HCT116 (cell line): ENCODE measurements around the gene XK. TPM values are rescaled to one million over a fixed set of nuclear protein-coding genes. Genes with fewer than 3 reads are reported as not detected.

Source experiments
- ATAC-seq: fragments of 200-7000 bp; cut with Tn5 transposase; 2 replicates; pipeline ENCODE4 v1.9.1; 2020; ENCODE audit warnings: mild to moderate bottlenecking, moderate library complexity
- BruUV-seq: library from RNA; stranded (reverse); fragments of 400-500 nt; replicated peaks from 2 replicates; lab custom pipeline; 2021; lab: Mats Ljungman, UMichigan
- CTCF ChIA-PET: fragments of 300-600 bp; sonication (Branson Sonifier 250); formaldehyde crosslinking; loops from one replicate; lab custom pipeline; 2021; ENCODE audit warnings: antibody characterized with exemption; lab: Charles Lee
- POLR2A ChIA-PET: fragments of 300-600, 350-600 bp; sonication (Branson Sonifier 250); formaldehyde crosslinking; loops from one replicate; lab custom pipeline; 2021; ENCODE audit warnings: antibody characterized with exemption; lab: Charles Lee
- RAD21 ChIA-PET, 2 experiments: fragments of 300-600 bp; sonication (Branson Sonifier 250); formaldehyde crosslinking; loops; one replicate each; lab custom pipeline; 2023; ENCODE audit warnings: low total read pairs in 2 of 2; ENCODE audit not compliant: uncharacterized antibody in 2 of 2, unreplicated experiment in 2 of 2, low non-redundant PET in 1 of 2; lab: Charles Lee
- DNase-seq: peaks from one replicate; pipeline ENCODE4 v3.0.0-alpha.2; 2010; ENCODE audit warnings: low read depth, low spot score
- H2AFZ ChIP-seq: fragments of 200-600 bp; shearing (Covaris generic), sonication (generic); 2 replicates; pipeline ENCODE4 v1.6.1; 2017; ENCODE audit warnings: low read depth, mixed run types, mixed read lengths, antibody characterized with exemption, low read length; ENCODE audit not compliant: poor library complexity, severe bottlenecking
- H3K27ac ChIP-seq: 2 replicates; pipeline ENCODE4 v1.5.1; 2012; ENCODE audit warnings: low read depth, low read length
- H3K27me3 ChIP-seq: fragments of 200-600 bp; sonication (generic); 2 replicates; pipeline ENCODE4 v1.6.1; 2016; ENCODE audit warnings: mixed run types, low read length, mixed read lengths; ENCODE audit not compliant: insufficient read depth
- H3K36me3 ChIP-seq, 2 experiments: fragments of 200-500 bp in 1 of 2; fragments of 200-600 bp in 1 of 2; sonication (Bioruptor generic) in 1 of 2; sonication (generic) in 1 of 2; 2 replicates each; pipeline versions ENCODE4 v1.5.1 to v1.6.1; 2014 to 2016; ENCODE audit warnings: low read length in 2 of 2, inconsistent platforms in 1 of 2, mixed read lengths in 1 of 2, mixed run types in 1 of 2; ENCODE audit not compliant: insufficient read depth in 2 of 2, control insufficient read depth in 1 of 2
- H3K4me1 ChIP-seq, 2 experiments: fragments of 200-600 bp in 1 of 2; sonication (generic) in 1 of 2; 2 replicates each; pipeline versions ENCODE4 v1.5.1 to v1.6.1; 2012 to 2017; ENCODE audit warnings: low read length in 2 of 2, inconsistent platforms in 1 of 2, mild to moderate bottlenecking in 1 of 2, mixed read lengths in 1 of 2, mixed run types in 1 of 2, moderate library complexity in 1 of 2; ENCODE audit not compliant: insufficient read depth in 2 of 2, control insufficient read depth in 1 of 2
- H3K4me2 ChIP-seq: fragments of 200-600 bp; sonication (generic); 2 replicates; pipeline ENCODE4 v1.6.1; 2017; ENCODE audit warnings: mixed run types, low read length, mixed read lengths
- H3K4me3 ChIP-seq, 2 experiments: fragments of 200-600 bp in 1 of 2; sonication (generic) in 1 of 2; replicated peaks in 1 of 2; 2 replicates each; pipeline ENCODE4 v1.5.1; 2011 to 2016; ENCODE audit warnings: low read length in 2 of 2, control low read depth in 1 of 2, low read depth in 1 of 2, mild to moderate bottlenecking in 1 of 2, mixed read lengths in 1 of 2, mixed run types in 1 of 2
- H3K79me2 ChIP-seq: fragments of 200-600 bp; sonication (generic); 2 replicates; pipeline ENCODE4 v1.6.1; 2017; ENCODE audit warnings: mild to moderate bottlenecking, mixed run types, low read length, moderate library complexity, mixed read lengths; ENCODE audit not compliant: insufficient read depth
- H3K9ac ChIP-seq: fragments of 200-600 bp; sonication (generic); 2 replicates; pipeline ENCODE4 v1.6.1; 2016; ENCODE audit warnings: low read length, mixed read lengths
- H3K9me2 ChIP-seq: fragments of 200-600 bp; sonication (generic), shearing (Covaris generic); 2 replicates; pipeline ENCODE4 v1.6.1; 2017; ENCODE audit warnings: mixed run types, mild to moderate bottlenecking, moderate library complexity; ENCODE audit not compliant: insufficient read depth
- H3K9me3 ChIP-seq, 2 experiments: fragments of 200-500 bp in 1 of 2; fragments of 200-600 bp in 1 of 2; sonication (Bioruptor generic) in 1 of 2; sonication (generic) in 1 of 2; 2 replicates each; pipeline ENCODE4 v1.6.1; 2014 to 2017; ENCODE audit warnings: low read length in 2 of 2, mixed read lengths in 2 of 2, inconsistent platforms in 1 of 2, low read depth in 1 of 2, mild to moderate bottlenecking in 1 of 2, mixed run types in 1 of 2, moderate library complexity in 1 of 2; ENCODE audit not compliant: control insufficient read depth in 1 of 2, insufficient read depth in 1 of 2
- H4K20me1 ChIP-seq: fragments of 200-600 bp; sonication (generic), shearing (Covaris generic); 2 replicates; pipeline ENCODE4 v1.6.1; 2017; ENCODE audit warnings: mixed run types, mild to moderate bottlenecking, moderate library complexity; ENCODE audit not compliant: insufficient read depth
- CEBPB ChIP-seq: IDR thresholded peaks from 2 replicates; pipeline ENCODE4 v1.6.1; 2012; ENCODE audit warnings: low read depth
- EGR1 ChIP-seq: IDR thresholded peaks from 2 replicates; pipeline ENCODE4 v1.6.1; 2012; ENCODE audit warnings: low read depth
- ELF1 ChIP-seq: IDR thresholded peaks from 2 replicates; pipeline ENCODE4 v1.6.1; 2012; ENCODE audit warnings: low read depth, borderline replicate concordance
- POLR2A ChIP-seq: IDR thresholded peaks from 2 replicates; pipeline ENCODE4 v1.7.0; 2011; ENCODE audit warnings: borderline replicate concordance; ENCODE audit not compliant: insufficient read depth, insufficient read length; ENCODE audit errors: extremely low read depth
- POLR2AphosphoS5 ChIP-seq: IDR thresholded peaks from 2 replicates; pipeline ENCODE4 v1.6.1; 2011; ENCODE audit warnings: mild to moderate bottlenecking, low read depth, low read length, moderate library complexity
- RAD21 ChIP-seq: IDR thresholded peaks from 2 replicates; pipeline ENCODE4 v1.6.1; 2012; ENCODE audit warnings: low read depth, mild to moderate bottlenecking
- SRF ChIP-seq: IDR thresholded peaks from 2 replicates; pipeline ENCODE4 v1.6.1; 2012; ENCODE audit warnings: low read depth
- TCF7L2 ChIP-seq: IDR thresholded peaks from 2 replicates; pipeline ENCODE4 v1.7.0; 2011; ENCODE audit warnings: borderline replicate concordance, inconsistent platforms; ENCODE audit not compliant: insufficient read depth, insufficient read length; ENCODE audit errors: extremely low read depth
- YY1 ChIP-seq: IDR thresholded peaks from 2 replicates; pipeline ENCODE4 v1.6.1; 2011; ENCODE audit warnings: low read length, low read depth, moderate library complexity, mild to moderate bottlenecking; ENCODE audit not compliant: insufficient replicate concordance; ENCODE audit errors: extremely low read depth
- ZFX ChIP-seq: fragments of 450-650 bp; IDR thresholded peaks from 2 replicates; pipeline ENCODE4 v1.6.1; 2017
- intact Hi-C: fragments of 100-400 bp; cut with micrococcal nuclease; formaldehyde crosslinking; loops from 2 replicates; pipeline ENCODE4 v1.10.0; 2022
- total RNA-seq: library from RNA; stranded (reverse); gene quantifications from one replicate; pipeline ENCODE4 v1.2.1, GENCODE V29; 2021; ENCODE audit not compliant: unreplicated experiment
- TF ChIP-seq, protein P1 (sequence below): IDR thresholded peaks from 2 replicates; pipeline ENCODE4 v1.6.1; 2012
- TF ChIP-seq, protein P2 (sequence below), 3 experiments: fragments of 200-600 bp in 1 of 3; sonication (generic) in 1 of 3; IDR thresholded peaks in 2 of 3; conservative IDR thresholded peaks in 1 of 3; 2 replicates each; pipeline ENCODE4 v1.5.1; 2012 to 2017; ENCODE audit warnings: low read depth in 2 of 3, low read length in 2 of 3, antibody characterized with exemption in 1 of 3, borderline replicate concordance in 1 of 3, control low read depth in 1 of 3, mild to moderate bottlenecking in 1 of 3, mixed read lengths in 1 of 3, mixed run types in 1 of 3, moderate library complexity in 1 of 3; ENCODE audit not compliant: insufficient read depth in 1 of 3

Gene XK
- total RNA-seq, 1 experiment from 2014 or later, result 2.6 TPM

DNA sequence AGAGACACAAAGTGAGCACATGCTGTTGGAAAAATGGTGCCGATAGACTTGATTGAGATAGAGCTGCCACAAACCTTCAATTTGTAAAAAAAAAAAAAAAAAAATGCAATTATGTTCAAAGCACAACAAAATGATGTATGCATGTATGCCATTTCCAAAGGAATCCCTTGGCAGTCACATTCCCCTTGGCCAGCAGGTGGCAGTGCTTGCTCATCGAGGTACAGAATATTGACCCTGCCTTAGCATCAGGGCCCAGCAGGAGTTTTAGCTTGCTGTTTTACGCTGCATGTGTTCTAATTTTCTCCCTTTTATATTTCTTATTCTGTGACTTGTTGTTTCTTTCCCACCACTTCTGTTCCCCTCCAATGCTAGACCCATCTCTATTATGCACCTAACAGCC is 59.8 kb downstream of the XK start:
- BruUV-seq, result no TSS peak
- H3K79me2 ChIP-seq, result no peaks in the 10 kb centered on the region
- POLR2A ChIA-PET, result no interaction called here

DNA sequence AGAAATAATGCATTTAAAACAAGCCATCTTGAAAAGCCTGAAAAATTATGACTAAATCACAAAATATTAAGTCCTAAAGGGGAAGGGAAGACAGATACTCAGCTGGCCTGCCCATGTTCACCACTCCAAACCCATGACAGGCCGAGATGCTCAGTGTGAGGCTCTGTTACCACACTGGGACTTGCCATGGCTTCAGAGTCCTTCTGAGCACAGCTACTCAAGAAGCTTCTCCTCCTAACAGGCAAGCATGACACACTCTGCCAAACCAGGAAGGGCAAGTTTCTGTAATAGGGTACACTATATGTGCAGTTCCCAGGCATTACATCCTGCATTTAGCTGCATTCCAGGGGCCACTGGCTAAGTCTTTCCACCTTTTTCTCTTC is 60.2 kb downstream of the XK start:
- intact Hi-C loops, result loop anchor here (2.0 kb wide), 2 partner anchors 79 to 429 kb away; no protein-coding TSS in a partner anchor
- no peak overlapping the region for H3K4me2 ChIP-seq
- peaks cover 0 to 9% of the 10 kb centered on the region in 2 experiments; a peak in 1 of 4 replicates for H3K4me1 ChIP-seq
- H3K9ac ChIP-seq, result no peak overlapping the region
- ATAC-seq (no peak), DNase-seq (no peak)
- H3K27me3 ChIP-seq, result no peaks in the 10 kb centered on the region
- no peaks in the 10 kb centered on the region for H3K9me3 ChIP-seq
- H3K36me3 ChIP-seq, result no peaks in the 10 kb centered on the region
- RAD21 ChIA-PET, result no interaction called here
- POLR2A ChIA-PET, result no interaction called here
- H3K79me2 ChIP-seq, result no peaks in the 10 kb centered on the region
- TF ChIP-seq, protein P1, sequence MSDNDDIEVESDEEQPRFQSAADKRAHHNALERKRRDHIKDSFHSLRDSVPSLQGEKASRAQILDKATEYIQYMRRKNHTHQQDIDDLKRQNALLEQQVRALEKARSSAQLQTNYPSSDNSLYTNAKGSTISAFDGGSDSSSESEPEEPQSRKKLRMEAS, result no peak
- TF ChIP-seq SRF, result no peak
- no peak for TF ChIP-seq EGR1
- no peak for TF ChIP-seq ELF1
- no peak for TF ChIP-seq ZFX
- no peak for TF ChIP-seq POLR2A
- no peak for TF ChIP-seq CEBPB
- no peak for TF ChIP-seq TCF7L2
- no peak for TF ChIP-seq POLR2AphosphoS5
- TF ChIP-seq, all 23 proteins: peak for 0
- Histone ChIP-seq H3K4me3 (no peak overlapping the region), H3K27ac (no peak overlapping the region), H2AFZ (no peak overlapping the region), H4K20me1 (no peaks in the 10 kb centered on the region), H3K9me2 (no peaks in the 10 kb centered on the region)
- BruUV-seq, result no TSS peak
- CTCF ChIA-PET, result interaction anchor here (0.9 to 1.6 kb wide), 4 partner anchors 79 to 430 kb away, joined by 4 to 9 read pairs (median 6); no protein-coding TSS in a partner anchor

More for the DNA sequence above, 59.8 kb downstream of the XK start:
- H3K9ac ChIP-seq, result no peak overlapping the region
- DNase-seq (peak; percentile 18), ATAC-seq (peak; percentile 80)
- no peaks in the 10 kb centered on the region for H3K9me2 ChIP-seq
- CTCF ChIA-PET, result interaction anchor here (0.9 to 1.6 kb wide), 4 partner anchors 80 to 430 kb away, joined by 4 to 9 read pairs (median 6); no protein-coding TSS in a partner anchor
- H3K4me1 ChIP-seq, result peaks cover 0 to 9% of the 10 kb centered on the region in 2 experiments; a peak in 1 of 4 replicates
- H3K27ac ChIP-seq, result no peak overlapping the region
- no peaks in the 10 kb centered on the region for H3K9me3 ChIP-seq
- no peaks in the 10 kb centered on the region for H4K20me1 ChIP-seq
- H3K4me2 ChIP-seq, result no peak overlapping the region
- RAD21 ChIA-PET, result no interaction called here
- no peak overlapping the region for H2AFZ ChIP-seq
- H3K27me3 ChIP-seq, result no peaks in the 10 kb centered on the region
- TF ChIP-seq RAD21 (peak; percentile 66), YY1 (no peak)
- TF ChIP-seq, protein P2, sequence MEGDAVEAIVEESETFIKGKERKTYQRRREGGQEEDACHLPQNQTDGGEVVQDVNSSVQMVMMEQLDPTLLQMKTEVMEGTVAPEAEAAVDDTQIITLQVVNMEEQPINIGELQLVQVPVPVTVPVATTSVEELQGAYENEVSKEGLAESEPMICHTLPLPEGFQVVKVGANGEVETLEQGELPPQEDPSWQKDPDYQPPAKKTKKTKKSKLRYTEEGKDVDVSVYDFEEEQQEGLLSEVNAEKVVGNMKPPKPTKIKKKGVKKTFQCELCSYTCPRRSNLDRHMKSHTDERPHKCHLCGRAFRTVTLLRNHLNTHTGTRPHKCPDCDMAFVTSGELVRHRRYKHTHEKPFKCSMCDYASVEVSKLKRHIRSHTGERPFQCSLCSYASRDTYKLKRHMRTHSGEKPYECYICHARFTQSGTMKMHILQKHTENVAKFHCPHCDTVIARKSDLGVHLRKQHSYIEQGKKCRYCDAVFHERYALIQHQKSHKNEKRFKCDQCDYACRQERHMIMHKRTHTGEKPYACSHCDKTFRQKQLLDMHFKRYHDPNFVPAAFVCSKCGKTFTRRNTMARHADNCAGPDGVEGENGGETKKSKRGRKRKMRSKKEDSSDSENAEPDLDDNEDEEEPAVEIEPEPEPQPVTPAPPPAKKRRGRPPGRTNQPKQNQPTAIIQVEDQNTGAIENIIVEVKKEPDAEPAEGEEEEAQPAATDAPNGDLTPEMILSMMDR (IDR thresholded peaks at IDR 0.05 in 2 of 3, conservative IDR thresholded peaks at IDR 0.05 in 1 of 3; ENCODE audit: borderline replicate concordance in 1 of 3, insufficient read depth in 1 of 3, low read depth in 2 of 3, low read length in 2 of 3), result peak; percentile 53 to 69 (median 56)
- H3K4me3 ChIP-seq, result no peak overlapping the region
- intact Hi-C loops, result loop anchor here (2.0 kb wide), 2 partner anchors 79 to 429 kb away; no protein-coding TSS in a partner anchor
- H3K36me3 ChIP-seq, result no peaks in the 10 kb centered on the region
